ENCODE measurements around the gene FHIT.

Gene FHIT

DNA sequence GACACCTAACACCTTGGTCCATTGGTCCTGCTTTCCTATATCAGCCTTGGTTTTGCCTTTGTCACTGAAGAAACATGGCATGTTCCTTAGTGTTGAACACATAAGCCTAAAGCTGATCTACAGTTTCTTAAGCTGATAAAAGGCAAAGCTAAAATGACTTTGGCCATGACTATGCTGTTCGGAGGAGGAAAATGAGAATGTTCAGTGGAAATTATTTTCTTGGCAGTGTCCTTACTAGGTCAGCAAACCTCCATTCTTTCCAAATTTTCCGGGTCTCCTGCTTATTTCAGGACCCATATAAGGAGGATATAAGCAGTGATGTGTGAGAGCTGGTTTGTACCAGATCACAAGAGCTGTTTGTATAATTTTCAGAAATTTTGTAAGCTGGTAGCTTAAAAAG lies 1368.5 kb downstream of the FHIT start:
- Histone ChIP-seq H2BK5ac (ENCODE audit: low read length) (no peak overlapping the region), H3K27me3 (ENCODE audit: insufficient read depth, low read length, poor library complexity) (no peaks in the 10 kb centered on the region), H3K27ac (ENCODE audit: low read depth, low read length) (no peak overlapping the region), H3K23ac (ENCODE audit: low read length) (no peak overlapping the region), H3K79me1 (ENCODE audit: low read length) (no peaks in the 10 kb centered on the region), H3K36me3 (ENCODE audit: control insufficient read depth, insufficient read depth, low read length) (no peaks in the 10 kb centered on the region), H3K4ac (ENCODE audit: low read depth, low read length) (no peak overlapping the region), H3K4me2 (ENCODE audit: low read length) (no peak overlapping the region), H4K8ac (ENCODE audit: low read depth, low read length) (no peak overlapping the region), H3K4me3 (ENCODE audit: low read length) (no peak overlapping the region), H4K5ac (ENCODE audit: low read length) (no peak overlapping the region), H2AK5ac (ENCODE audit: low read length) (no peak overlapping the region), H3K9ac (ENCODE audit: low read length) (no peak overlapping the region), H3K18ac (ENCODE audit: low read length) (no peak overlapping the region), H3K4me1 (ENCODE audit: control insufficient read depth, low read depth, low read length) (peaks cover 1% of the 10 kb centered on the region), H2BK120ac (ENCODE audit: low read depth, low read length) (no peak overlapping the region), H3K79me2 (ENCODE audit: control insufficient read depth, insufficient read depth, low read length) (no peaks in the 10 kb centered on the region), H2BK15ac (replicated peaks; ENCODE audit: low read depth) (no peak overlapping the region), H3K56ac (ENCODE audit: low read length) (peak overlapping the region; percentile 54)
- no CpG with 5 or more reads among the region's 2 CpGs for WGBS (ENCODE audit: extremely low coverage, insufficient coverage, low lambda C conversion rate)
- DNase-seq: no peak

DNA sequence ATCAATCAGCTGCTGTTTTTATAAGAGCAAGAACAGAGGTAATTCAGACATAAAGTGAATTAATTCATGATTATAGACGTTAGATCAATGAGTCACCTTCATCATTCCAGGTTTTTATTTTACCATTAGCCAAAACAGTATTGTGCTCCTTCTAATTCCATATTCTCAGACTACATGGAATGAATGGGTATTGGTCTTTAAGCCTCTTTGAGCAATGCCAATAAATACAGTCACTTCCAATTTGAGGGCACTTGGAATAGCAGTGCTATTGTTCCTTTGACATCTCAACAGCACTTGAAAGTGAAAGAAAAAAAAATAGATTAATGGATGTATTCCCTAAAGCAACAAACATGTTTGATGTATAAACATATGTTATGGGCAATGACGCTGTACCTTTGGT lies 1370.5 kb downstream of the FHIT start:
- Histone ChIP-seq H3K79me1 (ENCODE audit: low read length) (no peaks in the 10 kb centered on the region), H3K79me2 (ENCODE audit: control insufficient read depth, insufficient read depth, low read length) (no peaks in the 10 kb centered on the region), H3K4ac (ENCODE audit: low read depth, low read length) (no peak overlapping the region), H2BK15ac (replicated peaks; ENCODE audit: low read depth) (no peak overlapping the region), H3K4me2 (ENCODE audit: low read length) (no peak overlapping the region), H4K8ac (ENCODE audit: low read depth, low read length) (no peak overlapping the region), H3K36me3 (ENCODE audit: control insufficient read depth, insufficient read depth, low read length) (no peaks in the 10 kb centered on the region), H3K4me3 (ENCODE audit: low read length) (no peak overlapping the region), H3K27me3 (ENCODE audit: insufficient read depth, low read length, poor library complexity) (no peaks in the 10 kb centered on the region), H3K27ac (ENCODE audit: low read depth, low read length) (no peak overlapping the region), H3K9ac (ENCODE audit: low read length) (no peak overlapping the region), H4K5ac (ENCODE audit: low read length) (no peak overlapping the region), H2AK5ac (ENCODE audit: low read length) (no peak overlapping the region), H3K23ac (ENCODE audit: low read length) (no peak overlapping the region), H2BK5ac (ENCODE audit: low read length) (no peak overlapping the region), H2BK120ac (ENCODE audit: low read depth, low read length) (no peak overlapping the region), H3K56ac (ENCODE audit: low read length) (no peak overlapping the region), H3K18ac (ENCODE audit: low read length) (no peak overlapping the region), H3K4me1 (ENCODE audit: control insufficient read depth, low read depth, low read length) (peaks cover 1% of the 10 kb centered on the region)
- DNase-seq: no peak
- WGBS (ENCODE audit: extremely low coverage, insufficient coverage, low lambda C conversion rate): no CpG with 5 or more reads among the region's 2 CpGs

- H2BK5ac ChIP-seq (ENCODE audit: low read length): no peak overlapping the region
- no peak overlapping the region for H3K23ac ChIP-seq (ENCODE audit: low read length)
- H3K18ac ChIP-seq (ENCODE audit: low read length): no peak overlapping the region
- H3K4me2 ChIP-seq (ENCODE audit: low read length): no peak overlapping the region
- H3K4me1 ChIP-seq (ENCODE audit: control insufficient read depth, low read depth, low read length): peaks cover 1% of the 10 kb centered on the region
- no peak for DNase-seq
- no peaks in the 10 kb centered on the region for H3K36me3 ChIP-seq (ENCODE audit: control insufficient read depth, insufficient read depth, low read length)
- H3K4me3 ChIP-seq (ENCODE audit: low read length): no peak overlapping the region
- H3K27ac ChIP-seq (ENCODE audit: low read depth, low read length): no peak overlapping the region
- H4K5ac ChIP-seq (ENCODE audit: low read length): no peak overlapping the region
- no peak overlapping the region for H3K56ac ChIP-seq (ENCODE audit: low read length)
- H3K79me1 ChIP-seq (ENCODE audit: low read length): no peaks in the 10 kb centered on the region
- no peak overlapping the region for H2BK15ac ChIP-seq (replicated peaks; ENCODE audit: low read depth)
- no CpG with 5 or more reads among the region's 2 CpGs for WGBS (ENCODE audit: extremely low coverage, insufficient coverage, low lambda C conversion rate)
- H3K4ac ChIP-seq (ENCODE audit: low read depth, low read length): no peak overlapping the region
- no peaks in the 10 kb centered on the region for H3K27me3 ChIP-seq (ENCODE audit: insufficient read depth, low read length, poor library complexity)
- no peaks in the 10 kb centered on the region for H3K79me2 ChIP-seq (ENCODE audit: control insufficient read depth, insufficient read depth, low read length)
- H3K9ac ChIP-seq (ENCODE audit: low read length): no peak overlapping the region
- no peak overlapping the region for H2BK120ac ChIP-seq (ENCODE audit: low read depth, low read length)
- H4K8ac ChIP-seq (ENCODE audit: low read depth, low read length): no peak overlapping the region
- H2AK5ac ChIP-seq (ENCODE audit: low read length): no peak overlapping the region
Measured at GRCh38 chr3:59879031-59879581, 1372.1 kb downstream of the FHIT start.

GRCh38 chr3:59878038-59878427 lies 1373.2 kb downstream of the FHIT start:
- Histone ChIP-seq H2AK5ac (ENCODE audit: low read length) (no peak overlapping the region), H3K27me3 (ENCODE audit: insufficient read depth, low read length, poor library complexity) (no peaks in the 10 kb centered on the region), H3K4me1 (ENCODE audit: control insufficient read depth, low read depth, low read length) (peaks cover 1% of the 10 kb centered on the region), H3K56ac (ENCODE audit: low read length) (no peak overlapping the region), H3K79me1 (ENCODE audit: low read length) (no peaks in the 10 kb centered on the region), H3K9ac (ENCODE audit: low read length) (no peak overlapping the region), H2BK15ac (replicated peaks; ENCODE audit: low read depth) (no peak overlapping the region), H3K27ac (ENCODE audit: low read depth, low read length) (no peak overlapping the region), H2BK5ac (ENCODE audit: low read length) (no peak overlapping the region), H3K36me3 (ENCODE audit: control insufficient read depth, insufficient read depth, low read length) (no peaks in the 10 kb centered on the region), H3K79me2 (ENCODE audit: control insufficient read depth, insufficient read depth, low read length) (no peaks in the 10 kb centered on the region), H3K23ac (ENCODE audit: low read length) (no peak overlapping the region), H3K18ac (ENCODE audit: low read length) (no peak overlapping the region), H3K4me2 (ENCODE audit: low read length) (no peak overlapping the region), H2BK120ac (ENCODE audit: low read depth, low read length) (no peak overlapping the region), H4K5ac (ENCODE audit: low read length) (no peak overlapping the region), H4K8ac (ENCODE audit: low read depth, low read length) (no peak overlapping the region), H3K4ac (ENCODE audit: low read depth, low read length) (no peak overlapping the region), H3K4me3 (ENCODE audit: low read length) (no peak overlapping the region)
- DNase-seq: no peak
- no CpG with 5 or more reads among the region's 2 CpGs for WGBS (ENCODE audit: extremely low coverage, insufficient coverage, low lambda C conversion rate)

- WGBS (ENCODE audit: extremely low coverage, insufficient coverage, low lambda C conversion rate): no CpG with 5 or more reads among the region's 2 CpGs
Measured at GRCh38 chr3:59877263-59878037, 1373.8 kb downstream of the FHIT start.

More at GRCh38 chr3:59877263-59878037, 1373.8 kb downstream of the FHIT start:
- H3K79me1 ChIP-seq (ENCODE audit: low read length): no peaks in the 10 kb centered on the region
- H3K56ac ChIP-seq (ENCODE audit: low read length): no peak overlapping the region
- H3K27ac ChIP-seq (ENCODE audit: low read depth, low read length): no peak overlapping the region
- no peak overlapping the region for H2AK5ac ChIP-seq (ENCODE audit: low read length)
- no peak overlapping the region for H3K4me3 ChIP-seq (ENCODE audit: low read length)
- H3K79me2 ChIP-seq (ENCODE audit: control insufficient read depth, insufficient read depth, low read length): no peaks in the 10 kb centered on the region
- H3K4me1 ChIP-seq (ENCODE audit: control insufficient read depth, low read depth, low read length): no peaks in the 10 kb centered on the region
- no peak overlapping the region for H3K18ac ChIP-seq (ENCODE audit: low read length)
- H3K36me3 ChIP-seq (ENCODE audit: control insufficient read depth, insufficient read depth, low read length): no peaks in the 10 kb centered on the region
- no peak for DNase-seq
- H3K23ac ChIP-seq (ENCODE audit: low read length): no peak overlapping the region
- H3K4ac ChIP-seq (ENCODE audit: low read depth, low read length): no peak overlapping the region
- no peak overlapping the region for H3K9ac ChIP-seq (ENCODE audit: low read length)
- no peak overlapping the region for H4K5ac ChIP-seq (ENCODE audit: low read length)
- no peak overlapping the region for H2BK5ac ChIP-seq (ENCODE audit: low read length)
- H2BK15ac ChIP-seq (replicated peaks; ENCODE audit: low read depth): no peak overlapping the region
- H4K8ac ChIP-seq (ENCODE audit: low read depth, low read length): no peak overlapping the region
- no peaks in the 10 kb centered on the region for H3K27me3 ChIP-seq (ENCODE audit: insufficient read depth, low read length, poor library complexity)
- H3K4me2 ChIP-seq (ENCODE audit: low read length): no peak overlapping the region
- no peak overlapping the region for H2BK120ac ChIP-seq (ENCODE audit: low read depth, low read length)
